CD4-positive, alpha-beta T cell treated with Interferon alpha-2 for 1 hour (primary cell): ENCODE data around the gene ING5.

ENCODE experiments used
- DNase-seq, 2 donors: peaks; one replicate each; pipeline ENCODE4 v3.0.0-alpha.2; 2020 to 2022

ING5 gene

DNA sequence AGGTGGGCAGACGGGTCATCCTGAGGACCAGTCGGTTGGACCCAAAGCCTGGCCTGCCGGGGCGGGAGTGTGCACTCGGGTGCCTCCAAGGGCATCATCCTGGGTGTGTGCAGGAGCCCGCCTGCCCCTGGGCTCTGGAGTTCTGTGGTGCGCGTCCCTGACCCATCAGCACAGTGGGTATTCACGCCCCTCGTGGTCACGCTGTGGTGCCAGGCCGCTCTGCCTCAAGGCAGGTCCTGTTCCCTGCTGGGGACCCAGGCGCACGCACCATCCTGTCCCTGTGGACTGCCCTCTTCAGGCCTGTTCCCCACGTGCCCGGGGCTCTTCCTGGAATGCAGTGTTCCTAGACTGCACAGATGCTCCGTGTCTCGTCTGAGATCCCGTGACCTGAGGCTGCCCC lies 18.3 kb downstream of the ING5 start:
- no peak for DNase-seq

DNA sequence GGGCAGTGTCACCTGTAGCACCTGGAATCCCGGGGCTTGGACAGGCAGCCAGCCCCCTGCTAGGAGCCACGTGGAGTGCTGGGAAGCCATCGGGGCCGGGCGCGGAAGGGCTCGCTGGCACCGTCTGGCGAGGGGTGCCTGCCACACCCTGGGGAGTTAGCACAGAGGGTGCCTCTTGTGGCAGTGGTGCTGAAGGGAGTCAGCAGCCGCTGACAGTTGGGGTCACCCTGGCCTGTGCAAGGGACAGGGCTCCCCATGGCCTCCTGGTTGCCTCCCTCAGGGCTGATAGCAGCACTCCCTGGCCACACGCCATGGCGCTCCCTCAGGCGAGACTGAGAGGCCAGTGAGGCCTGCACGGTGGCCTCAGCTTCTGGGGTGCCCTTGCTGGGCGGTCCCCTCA lies 18.7 kb downstream of the ING5 start:
- DNase-seq: no peak

DNA sequence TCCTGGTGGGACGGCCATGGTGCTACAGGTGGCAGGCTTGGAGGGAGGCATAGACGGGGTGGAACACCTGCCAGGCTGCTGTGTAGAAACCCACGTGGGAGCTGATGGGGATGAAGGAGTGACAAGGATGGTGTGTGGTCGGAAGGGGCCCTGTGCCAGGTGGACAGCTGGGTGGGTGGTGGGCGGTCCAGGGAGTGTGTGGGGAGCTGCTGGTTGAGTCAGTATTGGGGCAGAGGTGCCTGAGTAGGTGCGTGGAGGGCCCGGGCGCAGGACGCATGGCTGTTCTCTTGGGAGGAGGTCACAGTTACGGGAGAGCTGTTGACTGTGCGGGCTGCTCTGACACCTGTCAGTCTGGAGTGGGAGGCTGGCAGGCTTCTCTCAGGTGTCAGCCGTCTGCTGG lies 20.0 kb downstream of the ING5 start:
- no peak for DNase-seq

DNA sequence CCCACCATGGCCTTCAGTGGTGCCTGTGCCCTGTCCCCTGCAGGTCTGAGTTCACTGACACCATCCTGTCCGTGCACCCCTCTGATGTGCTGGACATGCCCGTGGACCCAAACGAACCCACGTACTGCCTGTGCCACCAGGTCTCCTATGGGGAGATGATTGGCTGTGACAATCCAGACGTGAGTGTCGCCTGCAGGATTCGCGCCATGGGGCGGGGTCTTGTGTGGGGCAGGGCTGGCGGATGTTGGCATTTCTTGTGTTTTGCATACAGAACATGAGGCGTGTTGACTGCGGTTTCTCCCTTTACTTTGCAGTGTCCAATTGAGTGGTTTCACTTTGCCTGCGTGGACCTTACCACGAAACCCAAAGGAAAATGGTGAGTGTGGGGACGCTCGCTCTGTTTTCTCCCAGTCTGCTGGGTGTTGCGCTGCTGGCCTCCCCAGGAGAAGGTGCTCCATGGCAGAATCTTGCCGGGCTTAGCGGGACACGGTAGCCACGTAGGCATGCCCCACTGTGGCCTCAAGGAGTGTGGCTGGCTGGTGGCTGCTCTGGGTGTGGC lies 21.1 kb downstream of the ING5 start:
- no peak for DNase-seq

DNA sequence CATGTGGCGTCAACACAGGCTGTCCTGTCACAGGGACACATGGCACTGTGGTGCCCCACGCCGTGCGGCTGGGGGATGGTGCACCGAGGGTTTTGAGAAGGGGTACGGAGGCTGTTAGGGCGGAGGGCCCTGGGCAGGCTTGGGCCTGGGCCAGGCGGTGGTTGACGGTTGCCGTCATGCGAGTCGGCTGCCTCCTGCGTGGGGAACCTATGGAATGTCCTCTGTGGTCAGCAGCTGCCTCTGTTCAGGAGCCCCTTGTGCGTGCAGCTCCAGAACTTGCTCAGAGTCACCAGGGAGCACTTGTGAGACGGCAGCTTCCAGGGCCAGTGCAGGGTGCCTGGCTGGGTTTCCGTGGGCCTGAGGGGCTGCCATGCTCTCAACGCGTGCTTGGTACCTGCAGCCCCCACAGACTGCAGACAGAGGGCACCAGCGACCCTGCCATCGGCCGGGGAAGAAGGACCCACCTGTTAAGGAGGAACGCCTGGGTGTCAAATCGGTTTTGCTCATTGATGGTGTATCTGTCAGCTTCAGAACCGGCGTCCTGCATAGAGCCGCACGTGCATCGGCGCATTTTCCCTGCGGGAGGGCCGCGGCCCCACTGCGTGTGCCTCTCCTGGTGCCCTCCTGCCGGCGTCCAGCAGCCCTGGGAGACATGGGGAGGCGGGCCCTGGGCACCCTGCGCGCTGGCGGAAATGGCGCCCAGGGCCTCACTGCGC lies 22.6 kb downstream of the ING5 start:
- peak; percentile 15 to 50 for DNase-seq

DNA sequence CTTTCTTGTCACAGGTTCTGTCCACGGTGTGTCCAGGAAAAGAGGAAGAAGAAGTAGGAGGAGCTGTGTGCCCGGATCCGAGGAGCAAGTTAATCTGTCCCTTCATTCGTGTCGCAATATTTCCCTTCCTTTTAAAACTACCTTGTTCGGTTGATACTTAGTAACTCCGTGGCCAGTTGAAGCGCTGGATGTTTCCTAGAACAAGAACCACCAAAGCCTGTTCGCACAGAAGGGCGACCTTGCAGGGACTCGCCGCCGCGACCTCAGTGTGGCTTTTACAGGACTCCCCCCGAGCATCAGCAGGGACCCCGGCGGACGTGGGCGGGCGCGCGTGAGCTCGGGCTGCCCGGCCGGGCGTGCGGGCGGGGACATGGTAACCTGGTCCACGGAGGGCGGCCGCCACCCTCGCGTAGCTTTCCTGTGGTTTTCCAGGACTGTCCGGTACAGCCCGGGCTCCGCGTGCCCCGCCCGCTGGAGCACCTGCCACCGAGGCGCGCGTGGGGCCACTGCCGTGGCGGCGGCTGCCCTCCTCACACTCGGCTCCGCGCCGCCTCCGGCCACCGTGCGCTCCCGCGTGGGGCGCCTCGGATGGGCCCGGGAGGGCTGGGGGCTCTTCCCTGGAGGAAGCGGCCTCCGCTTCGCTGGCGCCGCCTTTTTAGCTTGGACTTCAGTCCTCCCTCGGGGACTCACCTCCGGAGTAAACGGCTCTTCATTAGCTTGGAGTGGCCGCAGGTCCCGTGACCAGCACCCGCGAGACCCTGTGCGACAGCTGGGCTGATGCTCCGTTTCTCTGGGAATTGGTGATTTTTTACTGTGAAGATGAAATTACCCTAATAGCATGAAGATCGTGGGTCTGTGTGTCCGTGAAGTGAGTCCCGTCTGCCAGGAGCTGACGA lies 23.4 kb downstream of the ING5 start:
- DNase-seq: no peak

DNA sequence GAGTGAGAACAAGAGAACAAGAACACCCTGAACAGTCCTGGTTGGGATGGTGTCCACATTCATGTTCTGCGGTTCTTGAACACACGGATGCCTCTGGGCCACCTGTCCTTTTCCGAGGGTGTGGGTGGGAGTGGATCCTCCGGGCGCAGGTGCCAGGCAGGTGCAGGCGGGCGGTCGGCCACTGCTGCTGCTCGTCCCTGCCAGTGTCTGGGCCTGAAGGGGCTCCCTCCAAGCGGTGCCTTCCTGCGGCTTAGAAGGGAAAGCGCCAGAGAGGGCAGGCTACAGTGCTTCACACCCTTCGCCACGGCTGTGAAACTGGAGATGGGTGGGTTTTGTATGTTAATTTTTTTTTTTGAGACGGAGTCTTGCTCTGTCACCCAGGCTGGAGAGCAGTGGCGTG lies 24.6 kb downstream of the ING5 start:
- no peak for DNase-seq

DNA sequence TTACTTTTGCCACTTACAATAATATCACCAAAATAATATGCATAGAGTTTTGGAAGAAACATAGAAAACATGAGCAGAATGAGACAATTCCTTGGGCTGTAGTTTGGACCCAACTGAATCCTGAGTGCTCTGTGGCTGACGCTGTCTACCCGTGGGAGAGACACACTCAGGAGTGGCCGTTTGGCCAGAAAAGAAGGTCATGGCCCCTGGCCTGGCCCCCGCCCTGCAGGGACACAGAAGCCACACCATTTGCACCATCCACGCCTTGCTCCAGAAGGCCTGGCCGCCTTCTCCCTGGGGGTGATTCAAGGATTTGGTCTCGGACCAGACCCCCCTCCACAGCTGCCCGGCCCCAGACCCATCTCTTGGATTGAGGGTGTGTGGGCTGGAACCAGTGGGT lies 26.2 kb downstream of the ING5 start:
- no peak for DNase-seq

DNA sequence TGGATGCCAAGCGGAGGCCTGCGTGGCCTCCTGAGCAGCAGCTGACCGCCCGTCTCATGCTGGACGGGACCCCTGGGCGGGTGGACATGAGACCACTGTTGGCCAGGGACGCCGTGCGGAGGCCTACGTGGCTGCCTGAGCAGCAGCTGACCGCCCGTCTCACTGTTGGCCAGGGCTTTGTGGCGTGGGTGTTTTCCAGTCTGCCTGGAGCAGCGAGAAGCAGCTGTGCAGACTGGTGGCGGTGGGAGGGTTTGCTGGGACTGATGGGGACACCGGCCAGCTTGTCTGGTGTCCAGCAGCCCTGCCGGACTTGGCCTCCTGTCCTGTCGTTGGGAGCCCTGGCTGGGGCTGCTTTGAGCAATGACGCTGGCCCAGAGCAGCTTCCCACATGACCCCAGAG lies 26.8 kb downstream of the ING5 start:
- no peak for DNase-seq

DNA sequence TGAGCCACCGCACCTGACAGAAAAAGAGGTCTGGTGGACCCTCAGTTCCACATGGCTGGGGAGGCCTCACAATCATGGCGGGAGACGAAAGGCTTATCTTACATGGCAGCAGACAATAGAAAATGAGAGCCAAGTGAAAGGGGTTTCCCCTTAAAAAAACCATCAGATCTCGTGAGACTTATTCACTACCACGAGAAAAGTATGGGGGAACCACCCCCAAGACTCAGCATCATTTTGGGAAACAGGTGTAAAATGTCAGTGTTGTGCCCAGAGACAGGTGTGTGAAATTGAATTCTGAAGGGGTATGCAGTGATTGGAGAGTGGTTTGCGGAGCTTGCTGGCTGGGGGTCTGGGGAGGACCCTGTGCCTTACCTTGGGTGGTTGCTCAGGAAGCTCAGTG lies 28.0 kb downstream of the ING5 start:
- DNase-seq: no peak

DNA sequence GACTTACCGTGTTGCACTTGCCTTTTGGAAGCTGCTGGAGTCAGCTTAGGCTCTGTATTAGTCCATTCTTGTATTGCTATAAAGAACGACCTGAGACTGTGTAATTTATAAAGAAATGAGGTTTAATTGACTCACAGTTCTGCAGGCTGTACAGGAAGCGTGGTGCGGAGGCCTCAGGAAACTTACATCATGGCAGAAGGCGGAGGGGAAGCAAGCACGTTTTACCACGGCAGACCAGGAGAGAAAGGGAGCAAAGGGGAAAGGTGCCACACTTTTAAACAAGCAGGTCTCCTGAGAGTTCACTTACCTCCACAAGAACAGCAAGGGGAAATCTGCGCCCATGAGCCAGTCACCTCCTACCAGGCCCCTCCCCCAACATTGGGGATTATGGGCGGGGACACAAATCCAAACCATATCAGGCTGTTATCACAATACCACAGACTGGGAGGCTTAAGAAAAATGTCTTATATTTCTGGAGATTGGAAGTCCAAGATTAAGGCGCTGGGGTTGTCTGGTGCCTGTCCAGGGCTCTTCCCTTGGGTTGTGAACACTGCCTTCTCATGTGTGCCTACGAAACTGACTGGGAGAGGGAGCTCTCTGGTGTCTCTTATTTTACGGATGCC lies 28.9 kb downstream of the ING5 start:
- no peak for DNase-seq

DNA sequence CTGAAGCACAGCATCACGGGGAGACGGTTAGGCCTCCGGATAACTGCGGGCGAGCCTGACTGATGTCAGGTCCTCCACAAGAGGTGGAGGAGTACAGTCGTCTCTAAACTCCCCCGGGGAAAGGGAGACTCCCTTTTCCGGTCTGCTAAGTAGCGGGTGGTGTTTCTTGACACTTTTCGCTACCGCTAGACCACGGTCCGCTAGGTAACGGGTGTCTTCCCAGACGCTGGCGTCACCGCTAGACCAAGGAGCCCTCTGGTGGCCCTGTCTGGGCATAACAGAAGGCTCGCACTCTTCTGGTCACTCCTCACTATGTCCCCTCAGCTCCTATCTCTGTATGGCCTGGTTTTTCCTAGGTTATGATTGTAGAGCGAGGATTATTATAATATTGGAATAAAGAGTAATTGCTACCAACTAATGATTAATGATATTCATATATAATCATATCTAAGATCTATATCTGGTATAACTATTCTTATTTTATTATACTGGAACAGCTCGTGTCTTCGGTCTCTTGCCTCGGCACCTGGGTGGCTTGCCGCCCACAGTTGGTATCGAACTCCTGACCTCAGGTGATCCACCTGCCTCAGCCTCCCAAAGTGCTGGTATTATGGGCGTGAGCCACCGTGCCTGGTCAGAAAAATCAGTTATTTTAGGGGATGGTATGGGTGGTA lies 30.8 kb downstream of the ING5 start:
- peak; percentile 43 to 64 for DNase-seq

DNA sequence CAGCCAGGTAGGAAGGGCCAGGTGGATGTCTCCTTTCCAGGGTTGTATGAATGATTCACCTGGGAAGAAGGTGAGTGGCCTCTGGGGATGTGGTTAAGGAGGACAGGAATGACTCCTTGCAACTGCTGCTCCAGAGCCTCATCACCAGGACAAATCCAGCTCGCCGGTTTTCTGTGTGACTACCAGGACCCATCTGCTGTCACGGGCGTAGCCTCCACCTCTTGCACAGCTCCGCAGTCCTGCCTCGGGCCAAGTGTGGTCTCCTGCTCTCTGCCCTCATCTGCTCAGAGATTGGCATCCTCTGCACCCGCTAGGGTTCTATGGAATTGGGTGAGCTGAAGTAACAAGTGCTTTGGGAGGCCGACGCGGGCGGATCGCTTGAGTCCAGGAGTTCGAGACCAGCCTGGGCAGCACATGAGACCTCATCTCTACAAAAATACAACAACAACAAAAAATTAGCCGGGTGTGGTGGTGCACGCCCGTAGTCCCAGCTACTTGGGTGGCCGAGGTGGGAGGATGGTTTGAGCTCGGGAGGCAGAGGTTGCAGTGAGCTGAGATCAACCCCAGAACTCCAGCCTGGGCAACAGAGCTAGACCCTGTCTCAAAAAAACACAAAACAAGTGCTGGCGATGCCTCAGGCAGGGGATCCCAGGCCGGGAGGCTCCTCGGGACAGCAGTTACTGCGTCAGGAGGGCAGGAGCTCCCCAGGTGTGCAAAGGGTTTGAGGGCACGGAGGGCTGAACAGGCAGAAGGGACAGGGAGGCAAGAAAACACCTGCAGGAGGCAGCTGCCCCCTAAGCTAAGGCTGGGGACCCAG lies 31.8 kb downstream of the ING5 start:
- DNase-seq: no peak

DNA sequence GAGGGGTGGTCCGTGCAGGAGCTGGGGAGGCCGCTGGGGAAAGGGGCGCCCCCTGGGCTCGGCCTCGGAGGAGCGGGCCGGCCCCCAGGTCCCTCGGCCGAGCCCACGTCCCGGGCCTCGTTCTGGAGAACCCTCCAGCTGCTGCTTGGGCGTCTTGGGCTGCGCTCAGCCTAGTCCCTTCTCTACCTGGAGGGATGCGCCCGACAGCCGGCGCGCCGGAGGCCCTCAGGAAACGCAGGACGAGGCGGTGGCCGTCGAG lies 32.3 kb downstream of the ING5 start:
- no peak for DNase-seq

DNA sequence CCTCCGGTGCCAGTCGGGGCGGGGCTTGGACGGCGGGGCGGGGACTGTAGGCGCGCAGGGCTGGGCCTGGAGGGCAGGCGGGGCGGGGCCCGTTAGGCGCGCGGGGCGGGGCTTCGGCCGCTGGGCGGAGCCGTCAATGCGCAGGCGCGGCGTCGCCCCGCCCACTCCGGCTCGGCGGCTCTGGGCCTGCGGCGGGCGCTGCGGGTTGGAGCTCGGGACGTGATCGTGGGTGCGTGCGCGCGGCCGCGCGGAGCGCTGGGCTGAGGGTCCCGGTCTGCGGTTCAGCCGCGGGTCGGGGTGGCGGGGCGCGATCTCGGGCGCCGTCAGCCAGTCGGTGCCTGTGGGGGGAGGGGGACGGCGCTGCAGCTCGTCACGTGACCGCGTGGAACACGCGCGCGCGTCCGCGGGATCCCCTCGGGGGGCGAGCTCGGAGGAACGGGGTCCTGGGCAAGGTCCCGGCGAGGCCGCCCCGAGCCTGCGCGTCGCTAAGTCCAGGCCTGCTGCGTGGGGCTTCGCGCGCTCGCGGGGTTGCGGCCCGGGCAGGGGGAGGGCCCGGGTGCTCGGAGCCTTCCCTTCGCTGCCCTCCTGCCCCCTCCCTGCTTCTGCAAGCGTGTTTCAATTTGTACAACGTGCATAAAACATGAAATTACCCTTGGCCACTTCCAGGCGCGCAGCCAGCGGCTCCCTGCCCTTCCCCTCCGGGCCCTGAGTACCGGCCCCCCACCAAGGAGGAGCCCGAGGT lies 32.8 kb downstream of the ING5 start, which contains the start of gene D2HGDH:
Gene D2HGDH, plus strand, starts transcription at position 164 of the 742 bp plus-strand sequence. CDS start 595 bp downstream, outside the sequence.
- peak; percentile 89 to 93 for DNase-seq

DNA sequence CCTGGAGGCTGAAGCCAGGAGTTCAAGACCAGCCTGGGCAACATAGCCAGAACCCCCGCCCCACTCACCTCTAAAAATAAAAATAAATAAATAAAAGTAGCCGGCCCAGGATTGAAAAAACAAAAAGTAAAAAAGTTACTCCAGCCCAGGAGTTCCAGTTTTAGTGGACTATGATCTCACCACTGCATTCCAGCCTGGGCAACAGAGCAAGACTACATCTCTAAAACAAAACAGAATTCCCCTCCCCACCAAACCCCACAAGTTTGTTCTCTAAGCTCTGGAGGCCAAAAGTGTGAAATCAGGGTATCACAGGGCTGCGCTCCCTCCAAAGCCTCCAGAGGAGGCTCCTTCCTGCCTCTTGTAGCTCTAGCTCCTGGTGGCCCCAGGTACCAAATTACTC lies 34.3 kb downstream of the ING5 start:
- DNase-seq: no peak

DNA sequence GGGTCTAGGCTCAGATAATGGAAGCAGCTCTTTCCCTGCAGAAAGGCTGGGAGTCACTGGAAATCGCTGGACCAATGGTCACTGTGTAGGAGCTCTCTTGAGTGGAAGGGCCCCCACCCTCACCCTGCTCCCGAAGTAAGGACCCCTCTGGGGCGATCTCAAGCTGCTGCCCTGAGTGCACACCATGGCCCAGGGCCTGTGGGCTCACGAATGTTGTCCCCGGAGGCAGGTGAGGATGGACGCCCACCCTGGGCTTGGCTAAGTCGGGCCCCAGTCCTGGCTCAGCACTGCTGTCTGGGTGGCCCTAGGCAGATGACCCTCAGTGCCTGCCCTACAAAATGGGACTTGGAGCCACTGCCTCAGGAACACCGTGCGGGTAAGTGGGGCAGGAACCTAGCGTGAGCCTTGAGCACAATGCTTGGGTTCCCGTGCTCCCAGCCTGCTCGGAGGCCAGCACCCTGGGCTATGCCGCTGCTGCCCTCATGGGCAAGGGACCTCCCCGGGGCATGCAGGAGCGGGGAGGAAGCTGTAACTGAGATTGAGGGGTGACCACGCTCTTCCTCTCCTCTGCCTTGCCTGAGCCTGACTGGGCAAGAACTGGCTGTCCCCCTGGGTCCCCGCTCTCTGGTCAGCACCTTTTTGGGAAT lies 36.3 kb downstream of the ING5 start:
- DNase-seq: no peak

DNA sequence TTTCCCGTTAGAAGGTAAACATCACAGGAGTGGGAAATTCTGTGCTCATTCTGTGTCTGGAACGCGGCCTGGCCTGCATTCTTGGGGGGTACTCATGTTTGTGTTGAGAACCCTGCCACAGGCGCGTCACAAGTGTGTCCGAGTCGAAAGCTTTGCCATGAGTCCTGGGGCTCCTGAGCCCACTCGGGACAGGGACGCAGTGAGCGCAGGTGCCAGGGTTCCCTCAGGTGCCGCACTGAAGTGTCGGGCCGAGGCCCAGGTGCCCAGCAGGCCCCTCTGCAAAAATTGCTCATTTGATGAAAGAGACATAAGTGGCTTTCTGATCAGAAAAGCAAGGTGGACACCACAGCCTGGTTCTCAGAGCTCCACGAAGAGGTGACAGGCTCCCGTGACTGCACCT lies 37.3 kb downstream of the ING5 start:
- DNase-seq: no peak

DNA sequence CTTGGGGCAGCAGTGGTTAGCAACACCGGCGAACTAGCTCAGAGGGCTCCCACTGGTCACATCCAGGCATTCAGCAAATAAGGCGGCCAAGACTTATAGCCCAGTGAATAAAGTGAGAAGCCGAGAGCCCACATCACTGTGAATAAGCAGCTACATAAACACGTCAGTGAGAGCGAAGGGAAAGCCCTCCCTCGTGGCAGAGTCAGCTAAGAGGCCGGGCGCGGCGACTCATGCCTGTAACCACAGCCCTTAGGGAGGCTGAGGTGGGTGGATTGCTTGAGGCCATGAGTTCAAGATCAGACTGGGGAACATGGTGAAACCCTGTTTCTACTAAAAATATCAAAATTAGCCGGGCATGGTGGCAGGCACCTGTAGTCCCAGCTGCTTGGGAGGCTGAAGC lies 37.8 kb downstream of the ING5 start:
- DNase-seq: no peak

DNA sequence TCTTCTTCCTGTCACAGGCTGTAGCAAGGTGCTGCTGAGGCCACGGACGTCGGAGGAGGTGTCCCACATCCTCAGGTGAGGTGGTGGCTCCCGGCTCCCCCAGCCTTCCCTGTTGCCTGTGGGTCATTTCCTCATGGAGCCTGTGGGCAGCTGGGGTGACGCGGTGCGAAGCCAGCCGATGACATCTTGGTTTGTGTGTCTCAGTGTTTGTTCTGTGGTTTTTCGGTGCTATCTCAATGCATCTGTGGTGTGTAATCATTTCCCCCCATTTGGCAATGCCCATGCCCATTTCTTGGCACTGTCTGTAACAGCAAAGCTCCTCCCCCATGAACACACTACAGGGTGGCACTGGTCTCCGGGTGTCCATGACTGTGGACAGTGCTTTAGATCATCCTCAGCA lies 39.2 kb downstream of the ING5 start:
- DNase-seq: peak; percentile 44 to 64
